Breast epithelium (tissue), 3 donors: ENCODE results near the gene PRKG1.

ENCODE experiments used
- POLR2AphosphoS5 ChIP-seq, 3 donors: sonication (generic); formaldehyde crosslinking; IDR thresholded peaks; one replicate each; pipeline ENCODE4 v1.6.1; 2017; ENCODE audit warnings: antibody characterized with exemption in 3 of 3
- TF ChIP-seq, protein P1 (sequence below), 3 donors: fragments of 450-650 bp; IDR thresholded peaks; one replicate each; pipeline ENCODE4 v1.5.1; 2016 to 2017; ENCODE audit warnings: antibody characterized with exemption in 3 of 3, mild to moderate bottlenecking in 3 of 3, moderate library complexity in 3 of 3

DNA sequence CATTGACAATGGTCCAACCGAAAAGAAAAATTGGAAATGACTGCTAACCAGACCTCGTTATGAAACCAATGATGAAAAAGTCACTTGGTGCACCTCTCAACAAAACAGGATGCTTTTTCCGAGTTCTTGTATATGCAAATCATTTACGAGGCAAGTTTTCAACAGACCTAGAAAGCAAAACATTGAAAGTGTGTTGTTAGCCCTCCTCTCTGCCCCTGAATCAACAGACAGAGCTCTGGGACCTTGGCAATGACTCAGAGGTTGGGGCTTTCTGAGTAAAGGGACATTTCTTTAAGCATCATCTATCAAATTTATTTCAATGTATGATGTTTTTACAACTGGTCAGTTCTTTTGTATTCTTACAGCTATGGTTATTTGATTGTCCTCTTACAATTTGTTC is 1223.5 kb downstream of the PRKG1 start:
- TF ChIP-seq, protein P1, sequence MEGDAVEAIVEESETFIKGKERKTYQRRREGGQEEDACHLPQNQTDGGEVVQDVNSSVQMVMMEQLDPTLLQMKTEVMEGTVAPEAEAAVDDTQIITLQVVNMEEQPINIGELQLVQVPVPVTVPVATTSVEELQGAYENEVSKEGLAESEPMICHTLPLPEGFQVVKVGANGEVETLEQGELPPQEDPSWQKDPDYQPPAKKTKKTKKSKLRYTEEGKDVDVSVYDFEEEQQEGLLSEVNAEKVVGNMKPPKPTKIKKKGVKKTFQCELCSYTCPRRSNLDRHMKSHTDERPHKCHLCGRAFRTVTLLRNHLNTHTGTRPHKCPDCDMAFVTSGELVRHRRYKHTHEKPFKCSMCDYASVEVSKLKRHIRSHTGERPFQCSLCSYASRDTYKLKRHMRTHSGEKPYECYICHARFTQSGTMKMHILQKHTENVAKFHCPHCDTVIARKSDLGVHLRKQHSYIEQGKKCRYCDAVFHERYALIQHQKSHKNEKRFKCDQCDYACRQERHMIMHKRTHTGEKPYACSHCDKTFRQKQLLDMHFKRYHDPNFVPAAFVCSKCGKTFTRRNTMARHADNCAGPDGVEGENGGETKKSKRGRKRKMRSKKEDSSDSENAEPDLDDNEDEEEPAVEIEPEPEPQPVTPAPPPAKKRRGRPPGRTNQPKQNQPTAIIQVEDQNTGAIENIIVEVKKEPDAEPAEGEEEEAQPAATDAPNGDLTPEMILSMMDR (IDR thresholded peaks at IDR 0.05), result no peak
- TF ChIP-seq POLR2AphosphoS5 (IDR thresholded peaks at IDR 0.05), result no peak
